NCI-H1048 (cell line): ENCODE results near the gene NDUFA5.
A peak's percentile ranks its signal among the peaks of the same experiment; 100 is the strongest.
"Not testable (repeated sequence)": the region's sequence is repeated elsewhere in the genome, so short reads cannot be mapped to it uniquely, and the experiment has no call there.

Experiments
- DNase-seq: peaks from one replicate; lab custom pipeline; 2025; lab: John Stamatoyannopoulos, UW

The NDUFA5 gene

GRCh38 chr7:123557016-123557397 lies 611 bp downstream of the NDUFA5 start:
- DNase-seq: no peak

- DNase-seq: no peak
These were observed 2.1 kb downstream of the NDUFA5 start for GRCh38 chr7:123555484-123555883.

- no peak for DNase-seq
These were observed 4.5 kb downstream of the NDUFA5 start for GRCh38 chr7:123553159-123553558.

GRCh38 chr7:123552641-123553040 lies 5.0 kb downstream of the NDUFA5 start:
- no peak for DNase-seq

GRCh38 chr7:123552134-123552533 lies 5.5 kb downstream of the NDUFA5 start:
- DNase-seq: not testable (repeated sequence)

- DNase-seq: no peak
These were observed 9.2 kb downstream of the NDUFA5 start for GRCh38 chr7:123548406-123548805.

GRCh38 chr7:123539871-123540270 lies 17.7 kb downstream of the NDUFA5 start:
- DNase-seq: no peak

- no peak for DNase-seq
These were observed 18.7 kb downstream of the NDUFA5 start for GRCh38 chr7:123538897-123539296.

GRCh38 chr7:123538189-123538714 lies 19.4 kb downstream of the NDUFA5 start:
- no peak for DNase-seq

- DNase-seq: no peak
These were observed 20.5 kb downstream of the NDUFA5 start for GRCh38 chr7:123537026-123537642.

GRCh38 chr7:123535517-123535916 lies 22.1 kb downstream of the NDUFA5 start:
- no peak for DNase-seq

GRCh38 chr7:123534383-123535260 lies 23.0 kb downstream of the NDUFA5 start, which contains the start of gene IQUB:
Gene IQUB (minus strand): TSS chr7:123534595. CDS start chr7:123512340, 22,255 bp downstream.
- peak; percentile 92 for DNase-seq

- DNase-seq: no peak
These were observed 23.7 kb downstream of the NDUFA5 start for GRCh38 chr7:123533929-123534382.

GRCh38 chr7:123533553-123533917 lies 24.1 kb downstream of the NDUFA5 start:
- DNase-seq: no peak

- DNase-seq: not testable (repeated sequence)
These were observed 24.6 kb downstream of the NDUFA5 start for GRCh38 chr7:123532788-123533552.

GRCh38 chr7:123532343-123532742 lies 25.3 kb downstream of the NDUFA5 start:
- DNase-seq: not testable (repeated sequence)

- DNase-seq: not testable (repeated sequence)
These were observed 27.5 kb downstream of the NDUFA5 start for GRCh38 chr7:123530035-123530591.

GRCh38 chr7:123528265-123528664 lies 29.4 kb downstream of the NDUFA5 start:
- no peak for DNase-seq

GRCh38 chr7:123527712-123528225 lies 29.8 kb downstream of the NDUFA5 start:
- DNase-seq: not testable (repeated sequence)

GRCh38 chr7:123526533-123526932 lies 31.1 kb downstream of the NDUFA5 start:
- DNase-seq: not testable (repeated sequence)

- DNase-seq: no peak
These were observed 35.6 kb downstream of the NDUFA5 start for GRCh38 chr7:123522066-123522465.

GRCh38 chr7:123505221-123505620 lies 52.4 kb downstream of the NDUFA5 start:
- DNase-seq: no peak
